Activated T-cell treated with anti-CD3 and anti-CD28 coated beads, Interleukin-2, amount 50 U/mL, for 72 hours (primary cell): Measurements from ENCODE around the gene GPSM1. TPM values are rescaled to one million over a fixed set of nuclear protein-coding genes. Genes with fewer than 3 reads are reported as not detected.
"Not testable (repeated sequence)": the region's sequence is repeated elsewhere in the genome, so short reads cannot be mapped to it uniquely, and the experiment has no call there.

Experiments used
- ATAC-seq, 2 donors: fragments of 150-1000 bp; cut with Tn5 transposase; replicated peaks in 1 of 2; 2 replicates each; pipeline ENCODE4 v1.10.0; 2021; ENCODE audit warnings: moderate library complexity in 2 of 2, mild to moderate bottlenecking in 1 of 2
- DNase-seq, 2 donors: peaks; one replicate each; pipeline ENCODE4 v3.0.0; 2021 to 2022; ENCODE audit warnings: mixed read lengths in 1 of 2
- H3K27ac Mint-ChIP-seq: one replicate; pipeline ENCODE4 v1.8.0; 2022; ENCODE audit warnings: mild to moderate bottlenecking, moderate library complexity, mixed read lengths
- H3K27me3 Mint-ChIP-seq: one replicate; pipeline ENCODE4 v1.8.0; 2022; ENCODE audit warnings: low read depth, mixed read lengths
- H3K36me3 Mint-ChIP-seq, 2 donors: one replicate each; pipeline ENCODE4 v1.8.0; 2022; ENCODE audit warnings: mixed read lengths in 2 of 2, mild to moderate bottlenecking in 1 of 2; ENCODE audit not compliant: insufficient read depth in 2 of 2
- H3K4me1 Mint-ChIP-seq: one replicate; pipeline ENCODE4 v1.8.0; 2022; ENCODE audit warnings: low read depth, mixed read lengths
- H3K4me3 Mint-ChIP-seq, 2 donors: one replicate each; pipeline ENCODE4 v1.8.0; 2022; ENCODE audit warnings: mild to moderate bottlenecking in 2 of 2, mixed read lengths in 2 of 2, moderate library complexity in 2 of 2
- H3K9me3 Mint-ChIP-seq, 2 donors: one replicate each; pipeline ENCODE4 v1.8.0; 2022; ENCODE audit warnings: mixed read lengths in 2 of 2
- total RNA-seq, 2 donors: library from RNA; stranded (reverse); gene quantifications; one replicate each; pipeline ENCODE4 v1.2.3, GENCODE V29; 2022

The GPSM1 gene
- total RNA-seq, 2 donors from 2014 or later: 11.6 to 12.3 TPM

- no peak for ATAC-seq
- Mint-ChIP-seq H3K4me1 (peaks cover 64% of the 10 kb centered on the region), H3K36me3 (peaks cover 2 to 12% of the 10 kb centered on the region in 2 donors), H3K27ac (peak overlapping the region; percentile 83), H3K4me3 (peak overlapping the region; percentile 29 to 36), H3K9me3 (no peaks in the 10 kb centered on the region), H3K27me3 (no peaks in the 10 kb centered on the region)
- DNase-seq: no peak
These were observed 74.7 kb downstream of the GPSM1 start for GRCh38 chr9:136402067-136402466.

DNA sequence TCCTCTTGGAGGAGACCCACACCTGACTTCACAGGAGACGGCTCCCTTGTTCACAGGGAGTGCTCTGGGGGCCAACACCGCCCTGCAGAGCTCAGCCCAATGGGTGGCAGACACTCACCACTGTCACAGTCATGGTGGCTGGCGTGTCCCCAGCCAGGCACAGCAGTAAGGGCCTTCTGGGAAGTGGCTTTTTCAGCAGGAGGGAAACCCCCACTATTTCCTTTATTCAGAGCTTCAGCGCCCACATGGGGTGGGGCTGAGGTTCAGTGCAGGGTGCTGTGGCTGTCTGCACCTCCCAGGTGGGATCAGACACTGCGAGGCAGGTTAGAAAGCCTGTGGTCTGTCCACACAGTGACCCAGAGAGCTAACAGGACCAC is 76.2 kb downstream of the GPSM1 start:
- H3K9me3 Mint-ChIP-seq: no peaks in the 10 kb centered on the region
- H3K36me3 Mint-ChIP-seq: peaks cover 4 to 15% of the 10 kb centered on the region in 2 donors
- DNase-seq (peak; percentile 74 to 76), ATAC-seq (peak; percentile 70 to 72)
- peak overlapping the region; percentile 79 to 87 for H3K4me3 Mint-ChIP-seq
- no peaks in the 10 kb centered on the region for H3K27me3 Mint-ChIP-seq
- H3K27ac Mint-ChIP-seq: peak overlapping the region; percentile 94
- H3K4me1 Mint-ChIP-seq: peaks cover 72% of the 10 kb centered on the region

DNA sequence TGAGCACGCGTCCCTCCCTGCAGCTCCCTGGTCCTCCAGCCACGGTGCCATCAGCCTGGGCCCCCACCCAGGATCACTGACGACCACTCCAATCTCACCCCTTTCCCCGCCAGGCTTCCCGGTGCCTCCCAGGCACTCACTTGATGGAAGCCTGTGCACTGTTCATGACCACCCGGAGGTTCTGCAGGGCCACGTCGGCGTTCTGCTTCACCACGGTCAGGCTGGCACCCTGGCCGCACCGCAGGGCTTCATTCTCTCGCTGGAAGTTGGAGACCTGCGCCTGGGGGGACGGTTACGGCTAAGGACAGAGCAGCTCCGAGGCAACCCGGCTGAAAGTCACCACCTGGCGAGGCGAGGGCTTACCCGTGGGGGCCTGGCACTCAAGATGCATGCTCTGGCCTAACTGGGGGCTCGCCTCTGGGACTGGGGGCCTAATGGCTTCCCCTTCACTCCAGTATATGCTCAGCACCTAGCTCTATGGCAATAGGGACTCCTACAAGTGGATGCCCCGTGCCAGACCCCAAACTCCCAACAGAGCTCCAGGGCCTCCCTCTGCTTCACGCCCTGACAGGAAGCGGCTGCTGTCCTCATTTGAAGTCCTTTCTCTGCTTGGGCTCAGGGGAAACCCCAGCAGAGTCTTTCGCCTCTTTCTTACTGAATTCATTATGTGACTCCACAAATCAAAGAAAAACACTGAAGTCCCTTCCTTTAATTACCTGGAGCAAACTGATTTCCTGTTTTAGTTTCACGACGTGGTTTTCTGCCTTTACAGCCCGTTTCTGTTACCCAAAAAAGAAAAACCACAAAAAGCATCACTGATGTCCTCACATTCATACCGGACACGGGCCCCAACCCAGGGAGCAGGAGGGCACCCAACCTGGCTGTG is 76.8 kb downstream of the GPSM1 start:
- H3K4me3 Mint-ChIP-seq: peak overlapping the region; percentile 79 to 87
- peak; percentile 50 to 54 for DNase-seq
- ATAC-seq: peak; percentile 24 to 27
- peaks cover 72% of the 10 kb centered on the region for H3K4me1 Mint-ChIP-seq
- H3K9me3 Mint-ChIP-seq: no peaks in the 10 kb centered on the region
- H3K27me3 Mint-ChIP-seq: no peaks in the 10 kb centered on the region
- peak overlapping the region; percentile 94 for H3K27ac Mint-ChIP-seq
- peaks cover 4 to 20% of the 10 kb centered on the region in 2 donors for H3K36me3 Mint-ChIP-seq

GRCh38 chr9:136404801-136405136 is 77.4 kb downstream of the GPSM1 start:
- H3K27me3 Mint-ChIP-seq: no peaks in the 10 kb centered on the region
- DNase-seq: no peak
- H3K9me3 Mint-ChIP-seq: no peaks in the 10 kb centered on the region
- no peak for ATAC-seq
- peak overlapping the region; percentile 79 to 87 for H3K4me3 Mint-ChIP-seq
- H3K36me3 Mint-ChIP-seq: peaks cover 4 to 20% of the 10 kb centered on the region in 2 donors
- H3K4me1 Mint-ChIP-seq: peaks cover 76% of the 10 kb centered on the region
- H3K27ac Mint-ChIP-seq: peak overlapping the region; percentile 94

DNA sequence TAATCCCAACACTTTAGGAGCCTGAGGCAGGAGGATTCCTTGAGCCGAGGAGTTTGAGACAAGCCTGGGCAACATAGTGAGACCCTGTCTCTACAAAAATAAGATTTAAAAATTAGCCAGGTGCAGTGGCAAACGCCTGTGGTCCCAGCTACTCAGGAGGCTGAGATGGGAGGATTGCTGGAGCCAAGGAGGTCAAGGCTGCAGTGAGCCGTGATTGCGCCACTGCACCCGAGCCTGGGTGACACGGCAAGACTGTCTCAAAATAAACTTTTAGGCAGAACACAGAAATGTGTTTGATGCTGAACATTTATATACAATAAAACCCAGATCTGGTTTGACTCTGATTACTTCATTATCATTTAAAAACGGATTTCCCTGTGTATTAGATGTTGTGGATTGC is 78.1 kb downstream of the GPSM1 start:
- no peak overlapping the region for H3K27ac Mint-ChIP-seq
- H3K9me3 Mint-ChIP-seq: no peaks in the 10 kb centered on the region
- DNase-seq (no peak), ATAC-seq (no peak)
- H3K36me3 Mint-ChIP-seq: peaks cover 4 to 20% of the 10 kb centered on the region in 2 donors
- no peaks in the 10 kb centered on the region for H3K27me3 Mint-ChIP-seq
- H3K4me1 Mint-ChIP-seq: peaks cover 75% of the 10 kb centered on the region
- peak overlapping the region in 1 of 2 donors; percentile 79 for H3K4me3 Mint-ChIP-seq

GRCh38 chr9:136405904-136406303 is 78.6 kb downstream of the GPSM1 start:
- H3K27me3 Mint-ChIP-seq, H3K4me3 Mint-ChIP-seq, ATAC-seq, DNase-seq, H3K27ac Mint-ChIP-seq, H3K9me3 Mint-ChIP-seq: not testable (repeated sequence)
- peaks cover 4 to 20% of the 10 kb centered on the region in 2 donors for H3K36me3 Mint-ChIP-seq
- peaks cover 73% of the 10 kb centered on the region for H3K4me1 Mint-ChIP-seq

GRCh38 chr9:136407061-136407460 is 79.7 kb downstream of the GPSM1 start:
- DNase-seq, H3K9me3 Mint-ChIP-seq, H3K27ac Mint-ChIP-seq, H3K27me3 Mint-ChIP-seq, ATAC-seq: not testable (repeated sequence)
- Mint-ChIP-seq H3K4me1 (peaks cover 76% of the 10 kb centered on the region), H3K36me3 (peaks cover 7 to 22% of the 10 kb centered on the region in 2 donors), H3K4me3 (peak overlapping the region in 1 of 2 donors; percentile 7)

- DNase-seq: peak; percentile 25 to 37
- peak overlapping the region; percentile 41 to 91 for H3K4me3 Mint-ChIP-seq
- H3K36me3 Mint-ChIP-seq: peaks cover 5 to 21% of the 10 kb centered on the region in 2 donors
- no peak overlapping the region for H3K27ac Mint-ChIP-seq
- ATAC-seq: no peak
- peaks cover 80% of the 10 kb centered on the region for H3K4me1 Mint-ChIP-seq
- H3K9me3 Mint-ChIP-seq: no peaks in the 10 kb centered on the region
- H3K27me3 Mint-ChIP-seq: no peaks in the 10 kb centered on the region
These were observed 80.6 kb downstream of the GPSM1 start for GRCh38 chr9:136407911-136408310.

Other genes starting within 250 kb of the GPSM1 start
- gene NACC2, start 232.2 kb upstream of the GPSM1 start, total RNA-seq: 10 to 100 TPM in 1 of 2 donors, 1 to 10 TPM in 1; 8.4 to 13.7 TPM
- gene TMEM250, start 208.7 kb upstream of the GPSM1 start, total RNA-seq: 10 to 100 TPM; 23.1 to 23.5 TPM
- gene LHX3, start 122.4 kb upstream of the GPSM1 start, total RNA-seq: under 1 TPM in 1 of 2 donors, not detected in 1; 0.17 TPM
- 10 to 100 TPM; 21.5 to 25.1 TPM for gene QSOX2, start 81.7 kb upstream of the GPSM1 start, total RNA-seq
- not detected for gene CCDC187, start 23.4 kb upstream of the GPSM1 start, total RNA-seq
- gene DNLZ, start 36.2 kb downstream of the GPSM1 start, total RNA-seq: 10 to 100 TPM; 10.8 to 14.4 TPM
- gene CARD9, start 46.1 kb downstream of the GPSM1 start, total RNA-seq: 1 to 10 TPM; 1.2 to 1.6 TPM
- gene SNAPC4, start 72.6 kb downstream of the GPSM1 start, total RNA-seq: 10 to 100 TPM; 10.9 to 14.3 TPM
- 10 to 100 TPM; 47.2 to 70.6 TPM for gene ENTR1, start 83.1 kb downstream of the GPSM1 start, total RNA-seq
- gene PMPCA, start 83.1 kb downstream of the GPSM1 start, total RNA-seq: 10 to 100 TPM; 61.9 to 62.7 TPM
- 10 to 100 TPM; 17.2 to 20.1 TPM for gene INPP5E, start 112.3 kb downstream of the GPSM1 start, total RNA-seq
- gene SEC16A, start 155.5 kb downstream of the GPSM1 start, total RNA-seq: 10 to 100 TPM; 69.5 to 74.5 TPM
- gene NOTCH1, start 218.5 kb downstream of the GPSM1 start, total RNA-seq: 10 to 100 TPM; 71.6 to 84.2 TPM